Myocyte (in vitro differentiated cells): ENCODE data around the gene MRPL16. TPM values are rescaled to one million over a fixed set of nuclear protein-coding genes. Genes with fewer than 3 reads are reported as not detected.

Experiments used
- DNase-seq: peaks from one replicate; pipeline ENCODE4 v3.0.0-alpha.2; 2012; ENCODE audit warnings: low read depth
- total RNA-seq: library from RNA; depleted of rRNA; stranded (reverse); fragments of >200 nt; gene quantifications from 2 replicates; pipeline ENCODE4 v1.2.3, GENCODE V29; 2014

The MRPL16 gene
- total RNA-seq, 1 donor from 2014 or later = 42.6 TPM

GRCh38 chr11:59771605-59772004 lies 39.0 kb downstream of the MRPL16 start:
- no peak for DNase-seq

- no peak for DNase-seq
These were observed 39.7 kb downstream of the MRPL16 start for GRCh38 chr11:59770869-59771268.

GRCh38 chr11:59770319-59770718 lies 40.3 kb downstream of the MRPL16 start:
- no peak for DNase-seq

- no peak for DNase-seq
These were observed 40.8 kb downstream of the MRPL16 start for GRCh38 chr11:59769828-59770227.

GRCh38 chr11:59769111-59769510 lies 41.5 kb downstream of the MRPL16 start:
- DNase-seq = no peak

GRCh38 chr11:59767225-59767611 lies 43.4 kb downstream of the MRPL16 start:
- no peak for DNase-seq

- DNase-seq = no peak
These were observed 43.9 kb downstream of the MRPL16 start for GRCh38 chr11:59766542-59767224.

GRCh38 chr11:59765068-59765735 lies 45.4 kb downstream of the MRPL16 start:
- DNase-seq = no peak

- no peak for DNase-seq
These were observed 48.6 kb downstream of the MRPL16 start for GRCh38 chr11:59761993-59762392.

- no peak for DNase-seq
These were observed 49.8 kb downstream of the MRPL16 start for GRCh38 chr11:59760771-59761170.

- DNase-seq = no peak
These were observed 50.7 kb downstream of the MRPL16 start for GRCh38 chr11:59759900-59760299.

GRCh38 chr11:59758401-59759037 lies 52.1 kb downstream of the MRPL16 start:
- DNase-seq = no peak

- no peak for DNase-seq
These were observed 53.7 kb downstream of the MRPL16 start for GRCh38 chr11:59756845-59757244.

- DNase-seq = no peak
These were observed 54.1 kb downstream of the MRPL16 start for GRCh38 chr11:59756558-59756840.

Other genes with a start within 250 kb of the MRPL16 start
- 23.1 and 28.1 TPM in 2 replicates for gene OSBP, start 195.0 kb downstream of the MRPL16 start, total RNA-seq
- 18.2 and 18.3 TPM in 2 replicates for gene PATL1, start 141.7 kb downstream of the MRPL16 start, total RNA-seq
- gene OR10V1, start 96.9 kb downstream of the MRPL16 start, total RNA-seq = not detected in 2 replicates
- 18.3 and 19.0 TPM in 2 replicates for gene STX3, start 55.4 kb downstream of the MRPL16 start, total RNA-seq
- gene CBLIF, start 34.7 kb upstream of the MRPL16 start, total RNA-seq = not detected in 2 replicates
- not detected in 2 replicates for gene TCN1, start 55.7 kb upstream of the MRPL16 start, total RNA-seq
- gene OOSP3, start 68.0 kb upstream of the MRPL16 start, total RNA-seq = not detected in 2 replicates
- not detected in 2 replicates for gene OOSP1, start 127.7 kb upstream of the MRPL16 start, total RNA-seq
- not detected in 2 replicates for gene OOSP4A, start 153.3 kb upstream of the MRPL16 start, total RNA-seq
- not detected in 2 replicates for gene OOSP4B, start 206.4 kb upstream of the MRPL16 start, total RNA-seq
- not detected in 2 replicates for gene OOSP2, start 229.6 kb upstream of the MRPL16 start, total RNA-seq
- gene MS4A3, start 245.9 kb upstream of the MRPL16 start, total RNA-seq = not detected in 2 replicates